H9 (cell line): Measurements from ENCODE around the gene TCF20. TPM values are rescaled to one million over a fixed set of nuclear protein-coding genes. Genes with fewer than 3 reads are reported as not detected.

ENCODE experiments used
- DNase-seq: peaks from one replicate; pipeline ENCODE4 v3.0.0-alpha.2; 2017
- H2AFZ ChIP-seq: one replicate; pipeline ENCODE4 v1.6.1; 2013; ENCODE audit warnings: mild to moderate bottlenecking, low read length, control low read depth, moderate library complexity
- H2AK5ac ChIP-seq: 2 replicates; pipeline ENCODE4 v1.6.1; 2013; ENCODE audit warnings: low read length, control low read depth, mixed read lengths; ENCODE audit not compliant: insufficient read length
- H2BK120ac ChIP-seq: one replicate; pipeline ENCODE4 v1.6.1; 2013; ENCODE audit warnings: low read depth, mild to moderate bottlenecking, low read length, control low read depth, inconsistent platforms; ENCODE audit not compliant: poor library complexity, severe bottlenecking
- H2BK12ac ChIP-seq: 2 replicates; pipeline ENCODE4 v1.6.1; 2013; ENCODE audit warnings: low read length, control low read depth, mixed read lengths, low read depth; ENCODE audit not compliant: insufficient read length
- H2BK15ac ChIP-seq: 2 replicates; pipeline ENCODE4 v1.6.1; 2013; ENCODE audit warnings: low read depth, low read length, control low read depth
- H2BK20ac ChIP-seq: one replicate; pipeline ENCODE4 v1.6.1; 2013; ENCODE audit warnings: low read depth, mild to moderate bottlenecking, low read length, control low read depth, inconsistent platforms; ENCODE audit not compliant: poor library complexity, severe bottlenecking
- H2BK5ac ChIP-seq: 2 replicates; pipeline ENCODE4 v1.6.1; 2013; ENCODE audit warnings: low read length, control low read depth, mixed read lengths; ENCODE audit not compliant: insufficient read length
- H3K14ac ChIP-seq: 2 replicates; pipeline ENCODE4 v1.6.1; 2013; ENCODE audit warnings: low read length, control low read depth; ENCODE audit not compliant: insufficient read depth
- H3K18ac ChIP-seq: 2 replicates; pipeline ENCODE4 v1.6.1; 2013; ENCODE audit warnings: low read depth, mild to moderate bottlenecking, mixed read lengths, low read length, control low read depth; ENCODE audit not compliant: insufficient read length
- H3K23ac ChIP-seq: 2 replicates; pipeline ENCODE4 v1.6.1; 2013; ENCODE audit warnings: low read length, control low read depth, mixed read lengths, low read depth; ENCODE audit not compliant: insufficient read length
- H3K23me2 ChIP-seq: 2 replicates; pipeline ENCODE4 v1.6.1; 2013; ENCODE audit warnings: low read depth, mild to moderate bottlenecking, mixed read lengths, low read length, control low read depth; ENCODE audit not compliant: insufficient read length, poor library complexity, severe bottlenecking
- H3K27ac ChIP-seq: 2 replicates; pipeline ENCODE4 v1.5.1; 2013; ENCODE audit warnings: low read length, control low read depth, mixed read lengths, low read depth; ENCODE audit not compliant: insufficient read length
- H3K27me3 ChIP-seq: 2 replicates; pipeline ENCODE4 v1.6.1; 2013; ENCODE audit warnings: low read length, control low read depth, inconsistent platforms; ENCODE audit not compliant: insufficient read depth
- H3K4ac ChIP-seq: 2 replicates; pipeline ENCODE4 v1.6.1; 2013; ENCODE audit warnings: low read depth, mild to moderate bottlenecking, control low read depth, inconsistent platforms, low read length, moderate library complexity
- H3K4me1 ChIP-seq: 2 replicates; pipeline ENCODE4 v1.6.1; 2013; ENCODE audit warnings: low read length, control low read depth, inconsistent platforms; ENCODE audit not compliant: insufficient read depth
- H3K4me2 ChIP-seq: 2 replicates; pipeline ENCODE4 v1.6.1; 2013; ENCODE audit warnings: low read length, control low read depth, mixed read lengths; ENCODE audit not compliant: insufficient read length, insufficient read depth
- H3K56ac ChIP-seq: 2 replicates; pipeline ENCODE4 v1.6.1; 2013; ENCODE audit warnings: low read depth, mild to moderate bottlenecking, mixed read lengths, low read length, control low read depth; ENCODE audit not compliant: insufficient read length
- H3K79me1 ChIP-seq: 2 replicates; pipeline ENCODE4 v1.6.1; 2013; ENCODE audit warnings: low read depth, mild to moderate bottlenecking, moderate library complexity, low read length, control low read depth, inconsistent platforms; ENCODE audit not compliant: insufficient read depth, poor library complexity, severe bottlenecking
- H3K79me2 ChIP-seq: 2 replicates; pipeline ENCODE4 v1.6.1; 2013; ENCODE audit warnings: low read length, control low read depth, inconsistent platforms; ENCODE audit not compliant: insufficient read depth
- H3K9ac ChIP-seq: 2 replicates; pipeline ENCODE4 v1.6.1; 2013; ENCODE audit warnings: low read length, control low read depth, mixed read lengths; ENCODE audit not compliant: insufficient read length; ENCODE audit errors: extremely low read depth
- H3K9me3 ChIP-seq: one replicate; pipeline ENCODE4 v1.6.1; 2013; ENCODE audit warnings: low read depth, low read length, inconsistent platforms; ENCODE audit not compliant: control insufficient read depth
- H3T11ph ChIP-seq: one replicate; pipeline ENCODE4 v1.6.1; 2013; ENCODE audit warnings: mild to moderate bottlenecking, low read length, control low read depth, inconsistent platforms
- H4K20me1 ChIP-seq: one replicate; pipeline ENCODE4 v1.6.1; 2013; ENCODE audit not compliant: control insufficient read depth, insufficient read length, insufficient read depth
- H4K5ac ChIP-seq: 2 replicates; pipeline ENCODE4 v1.6.1; 2013; ENCODE audit warnings: low read depth, mild to moderate bottlenecking, mixed read lengths, low read length, control low read depth; ENCODE audit not compliant: insufficient read length
- H4K8ac ChIP-seq: replicated peaks from 2 replicates; pipeline ENCODE4 v1.6.1; 2013; ENCODE audit warnings: low read length, control low read depth, mixed read lengths, low read depth; ENCODE audit not compliant: insufficient read length
- H4K91ac ChIP-seq: 2 replicates; pipeline ENCODE4 v1.6.1; 2013; ENCODE audit warnings: low read depth, mild to moderate bottlenecking, moderate library complexity, mixed read lengths, low read length, control low read depth; ENCODE audit not compliant: insufficient read length
- H3K27ac Mint-ChIP-seq, 3 experiments: 2 replicates in 2 of 3; 3 replicates in 1 of 3; pipeline ENCODE4 v1.8.0; 2020 to 2021; ENCODE audit warnings: mixed read lengths in 3 of 3, mild to moderate bottlenecking in 1 of 3, moderate library complexity in 1 of 3
- H3K27me3 Mint-ChIP-seq: 2 replicates; pipeline ENCODE4 v1.8.0; 2021; ENCODE audit warnings: low read depth, mild to moderate bottlenecking, moderate library complexity, mixed read lengths
- H3K36me3 Mint-ChIP-seq, 3 experiments: 2 replicates in 2 of 3; 3 replicates in 1 of 3; pipeline ENCODE4 v1.8.0; 2020 to 2021; ENCODE audit warnings: low read depth in 3 of 3, mixed read lengths in 3 of 3; ENCODE audit not compliant: insufficient read depth in 1 of 3
- H3K4me1 Mint-ChIP-seq, 2 experiments: 2 replicates each; pipeline ENCODE4 v1.8.0; 2020; ENCODE audit warnings: mixed read lengths in 2 of 2
- H3K4me3 Mint-ChIP-seq, 2 experiments: 2 replicates in 1 of 2; 3 replicates in 1 of 2; pipeline ENCODE4 v1.8.0; 2020 to 2021; ENCODE audit warnings: mild to moderate bottlenecking in 2 of 2, mixed read lengths in 2 of 2, moderate library complexity in 1 of 2
- H3K9me3 Mint-ChIP-seq, 2 experiments: 2 replicates in 1 of 2; 3 replicates in 1 of 2; pipeline ENCODE4 v1.8.0; 2020; ENCODE audit warnings: mild to moderate bottlenecking in 2 of 2, mixed read lengths in 2 of 2, moderate library complexity in 1 of 2
- WGBS: extraction: QIAGEN DNeasy Blood & Tissue Kit; methylation state at CpG from one replicate; pipeline ENCODE4 v1.1.7; 2013; ENCODE audit warnings: missing lambda C conversion rate, low lambda C conversion rate, mixed read lengths; ENCODE audit not compliant: insufficient read length; ENCODE audit errors: extremely low coverage; 5-methylcytosine and 5-hydroxymethylcytosine counted together
- total RNA-seq: library from RNA; stranded (reverse); gene quantifications from 2 replicates; pipeline ENCODE4 v1.2.1, GENCODE V29; 2021
- TF ChIP-seq, protein P1 (sequence below): fragments of 200-600 bp; sonication (generic); conservative IDR thresholded peaks from 3 replicates; pipeline ENCODE4 v1.8.0; 2021; ENCODE audit warnings: antibody characterized with exemption, mild to moderate bottlenecking

Gene TCF20
- total RNA-seq, 1 experiment from 2014 or later: 75.6 TPM

GRCh38 chr22:42292732-42293520, 22.5 kb upstream of the TCF20 start:
- TF ChIP-seq, protein P1, sequence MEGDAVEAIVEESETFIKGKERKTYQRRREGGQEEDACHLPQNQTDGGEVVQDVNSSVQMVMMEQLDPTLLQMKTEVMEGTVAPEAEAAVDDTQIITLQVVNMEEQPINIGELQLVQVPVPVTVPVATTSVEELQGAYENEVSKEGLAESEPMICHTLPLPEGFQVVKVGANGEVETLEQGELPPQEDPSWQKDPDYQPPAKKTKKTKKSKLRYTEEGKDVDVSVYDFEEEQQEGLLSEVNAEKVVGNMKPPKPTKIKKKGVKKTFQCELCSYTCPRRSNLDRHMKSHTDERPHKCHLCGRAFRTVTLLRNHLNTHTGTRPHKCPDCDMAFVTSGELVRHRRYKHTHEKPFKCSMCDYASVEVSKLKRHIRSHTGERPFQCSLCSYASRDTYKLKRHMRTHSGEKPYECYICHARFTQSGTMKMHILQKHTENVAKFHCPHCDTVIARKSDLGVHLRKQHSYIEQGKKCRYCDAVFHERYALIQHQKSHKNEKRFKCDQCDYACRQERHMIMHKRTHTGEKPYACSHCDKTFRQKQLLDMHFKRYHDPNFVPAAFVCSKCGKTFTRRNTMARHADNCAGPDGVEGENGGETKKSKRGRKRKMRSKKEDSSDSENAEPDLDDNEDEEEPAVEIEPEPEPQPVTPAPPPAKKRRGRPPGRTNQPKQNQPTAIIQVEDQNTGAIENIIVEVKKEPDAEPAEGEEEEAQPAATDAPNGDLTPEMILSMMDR: no peak
- H3K9ac ChIP-seq: no peak overlapping the region
- no peaks in the 10 kb centered on the region for H3K9me3 ChIP-seq
- no peak overlapping the region for H2BK5ac ChIP-seq
- H4K5ac ChIP-seq: no peak overlapping the region
- H2BK12ac ChIP-seq: no peak overlapping the region
- H3K23me2 ChIP-seq: no peaks in the 10 kb centered on the region
- no peak overlapping the region for H3K23ac ChIP-seq
- no peak overlapping the region for H2AK5ac ChIP-seq
- H3K4me1 ChIP-seq: peaks cover 6% of the 10 kb centered on the region
- H4K20me1 ChIP-seq: no peaks in the 10 kb centered on the region
- Mint-ChIP-seq H3K36me3 (no peaks in the 10 kb centered on the region), H3K4me3 (peak overlapping the region in 1 of 2 experiments; percentile 32; a peak in 3 of 5 replicates), H3K4me1 (peaks cover 40 to 58% of the 10 kb centered on the region in 2 experiments), H3K27ac (0 out of 7 replicates have a peak overlapping the region, but pooled peaks of 1 of the 3 experiments have one; percentile 64), H3K9me3 (no peaks in the 10 kb centered on the region), H3K27me3 (peaks cover 10% of the 10 kb centered on the region)
- H3K27ac ChIP-seq: no peak overlapping the region
- no peak overlapping the region for H3K56ac ChIP-seq
- H2BK120ac ChIP-seq: no peak overlapping the region
- no peak overlapping the region for H3K4me2 ChIP-seq
- no peaks in the 10 kb centered on the region for H3K79me2 ChIP-seq
- no peak overlapping the region for H3K4ac ChIP-seq
- WGBS: no CpG with 5 or more reads among the region's 12 CpGs
- no peak overlapping the region for H3T11ph ChIP-seq
- H3K79me1 ChIP-seq: no peaks in the 10 kb centered on the region
- H3K18ac ChIP-seq: no peak overlapping the region
- H4K91ac ChIP-seq: no peak overlapping the region
- H2BK20ac ChIP-seq: no peak overlapping the region
- peaks cover 3% of the 10 kb centered on the region; the same call in 1 of the 2 replicates for H3K27me3 ChIP-seq
- H2BK15ac ChIP-seq: no peak overlapping the region
- H4K8ac ChIP-seq: no peak overlapping the region
- H3K14ac ChIP-seq: peak overlapping the region; percentile 26; the same call in 1 of the 2 replicates
- DNase-seq: no peak
- no peak overlapping the region for H2AFZ ChIP-seq
